T follicular helper cell (primary cell): ENCODE results near the gene PCDHGA8.
A peak's percentile ranks its signal among the peaks of the same experiment; 100 is the strongest.
"Not testable (repeated sequence)": the region's sequence is repeated elsewhere in the genome, so short reads cannot be mapped to it uniquely, and the experiment has no call there.

Experiments used
- DNase-seq: peaks from one replicate; pipeline ENCODE4 v3.0.0-alpha.2; 2020; ENCODE audit warnings: low read depth

The PCDHGA8 gene

GRCh38 chr5:141403387-141403786 is 11.0 kb downstream of the PCDHGA8 start:
- DNase-seq, result no peak

- not testable (repeated sequence) for DNase-seq
These were observed 15.5 kb downstream of the PCDHGA8 start, which contains the start of gene PCDHGB6 for GRCh38 chr5:141407790-141408505. PCDHGB6 (plus strand) TSS chr5:141408021; CDS start chr5:141408203, 182 bp downstream.

GRCh38 chr5:141409598-141410306 is 17.3 kb downstream of the PCDHGA8 start:
- no peak for DNase-seq

GRCh38 chr5:141411575-141411974 is 19.1 kb downstream of the PCDHGA8 start:
- DNase-seq, result no peak

GRCh38 chr5:141412854-141413539 is 20.6 kb downstream of the PCDHGA8 start, which contains the start of gene PCDHGA10:
PCDHGA10 (plus strand) TSS chr5:141412987; CDS start chr5:141413176, 189 bp downstream.
- DNase-seq, result peak; percentile 45

GRCh38 chr5:141413540-141414069 is 21.2 kb downstream of the PCDHGA8 start:
- no peak for DNase-seq

- DNase-seq, result not testable (repeated sequence)
These were observed 22.3 kb downstream of the PCDHGA8 start for GRCh38 chr5:141414548-141415274.

GRCh38 chr5:141415275-141415618 is 22.8 kb downstream of the PCDHGA8 start:
- not testable (repeated sequence) for DNase-seq

GRCh38 chr5:141417494-141418172 is 25.2 kb downstream of the PCDHGA8 start, which contains the start of gene PCDHGB7:
PCDHGB7 (plus strand) TSS chr5:141417677; CDS start chr5:141417860, 183 bp downstream.
- DNase-seq, result peak; percentile 21

- no peak for DNase-seq
These were observed 26.8 kb downstream of the PCDHGA8 start for GRCh38 chr5:141419074-141419880.

GRCh38 chr5:141420855-141421488 is 28.5 kb downstream of the PCDHGA8 start, which contains the start of gene PCDHGA11:
PCDHGA11 (plus strand) TSS chr5:141421051; CDS start chr5:141421228, 177 bp downstream.
- no peak for DNase-seq

- no peak for DNase-seq
These were observed 29.0 kb downstream of the PCDHGA8 start for GRCh38 chr5:141421489-141421855.

- no peak for DNase-seq
These were observed 30.4 kb downstream of the PCDHGA8 start for GRCh38 chr5:141422742-141423291.

GRCh38 chr5:141427783-141428426 is 35.5 kb downstream of the PCDHGA8 start:
- DNase-seq, result no peak

- DNase-seq, result no peak
These were observed 38.1 kb downstream of the PCDHGA8 start, which contains the start of gene PCDHGA12 for GRCh38 chr5:141430332-141431113. PCDHGA12 (plus strand) TSS chr5:141430507; CDS start chr5:141430760, 253 bp downstream.

GRCh38 chr5:141431286-141431685 is 38.9 kb downstream of the PCDHGA8 start:
- no peak for DNase-seq

GRCh38 chr5:141432308-141432707 is 39.9 kb downstream of the PCDHGA8 start:
- not testable (repeated sequence) for DNase-seq

- not testable (repeated sequence) for DNase-seq
These were observed 40.3 kb downstream of the PCDHGA8 start for GRCh38 chr5:141432726-141433125.
